ENCODE data around the gene TMEFF1. TPM values are rescaled to one million over a fixed set of nuclear protein-coding genes. Genes with fewer than 3 reads are reported as not detected.

The TMEFF1 gene
- under 1 TPM; 0.24 to 0.95 TPM for total RNA-seq

DNA sequence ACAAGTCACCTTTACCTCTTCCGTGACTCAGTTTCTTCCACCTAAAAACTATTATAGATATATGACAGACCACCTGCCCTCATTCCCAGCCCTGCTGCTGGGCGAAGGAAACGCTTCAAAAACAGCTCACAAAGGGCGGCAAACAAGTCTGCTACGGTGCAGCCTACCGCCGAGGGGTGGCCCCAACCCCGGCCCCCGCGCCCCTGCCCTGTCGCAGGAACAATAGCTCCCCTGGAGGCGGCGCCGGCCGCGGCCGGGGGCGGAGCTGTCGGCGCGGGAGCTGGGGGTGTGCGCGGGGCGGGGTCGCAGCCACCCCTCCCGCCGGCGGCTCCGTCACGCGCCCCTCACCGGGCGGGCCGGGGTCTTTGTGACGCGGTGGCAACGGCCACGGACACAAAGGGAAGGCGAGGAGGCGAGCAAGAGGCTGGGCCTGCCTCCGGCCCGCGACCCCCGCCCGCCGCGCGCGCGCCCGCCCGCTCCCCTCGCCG is at the start of gene TMEFF1:
Gene TMEFF1 (plus strand): TSS at position 362 of the 488 bp plus-strand sequence. CDS start 396 bp downstream, outside the sequence.
- DNase-seq, result peak; percentile 65
- peaks cover 1% of the 10 kb centered on the region for H3K36me3 Mint-ChIP-seq
- no peak within 1 kb of the TSS for H3K27ac Mint-ChIP-seq
- POLR2A ChIA-PET, result no interaction called here
- intact Hi-C loops (cut with micrococcal nuclease), result no loop called here
- H3K4me3 Mint-ChIP-seq, result peak within 1 kb of the TSS; percentile 58
- CTCF ChIA-PET, result interaction anchor here (1.0 to 1.1 kb wide), 3 partner anchors 33 to 129 kb away, joined by 3 to 4 read pairs (median 3); no protein-coding TSS in a partner anchor
- H3K4me1 Mint-ChIP-seq (ENCODE audit: low read depth), result peaks cover 3% of the 10 kb centered on the region
- peaks cover 19% of the 10 kb centered on the region for H3K27me3 Mint-ChIP-seq
- no peaks in the 10 kb centered on the region for H3K9me3 Mint-ChIP-seq

DNA sequence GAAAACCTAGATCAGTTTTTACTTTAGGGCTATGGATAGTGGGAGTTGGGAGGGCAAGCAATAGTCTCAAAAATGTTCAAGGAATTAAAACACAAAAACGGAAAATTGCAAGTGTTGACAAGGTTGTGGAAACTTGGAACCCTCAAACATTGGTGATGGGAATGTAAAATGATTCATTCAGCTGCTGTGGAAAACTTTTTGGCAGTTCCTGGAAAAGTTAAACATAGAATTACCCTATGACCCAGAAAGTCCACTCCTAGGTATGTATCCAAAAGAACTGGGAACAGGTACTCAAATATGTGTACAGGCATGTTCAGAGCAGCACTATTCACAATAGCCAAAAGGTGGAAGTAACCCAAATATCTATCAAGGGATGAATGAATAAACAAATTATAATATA is 47.2 kb upstream of the TMEFF1 start:
- H3K4me3 Mint-ChIP-seq, result peak overlapping the region; percentile 79
- H3K4me1 Mint-ChIP-seq (ENCODE audit: low read depth), result peaks cover 38% of the 10 kb centered on the region
- ChIA-PET CTCF (interaction anchor here (6.6 kb wide), 1 partner anchor 11 kb away, joined by 48 read pairs; no protein-coding TSS in a partner anchor), POLR2A (interaction anchor here (2.0 kb wide), 1 partner anchor 12 kb away, joined by 7 read pairs; no protein-coding TSS in a partner anchor)
- no peaks in the 10 kb centered on the region for H3K9me3 Mint-ChIP-seq
- H3K27me3 Mint-ChIP-seq, result peaks cover 3% of the 10 kb centered on the region
- DNase-seq, result no peak
- intact Hi-C loops (cut with micrococcal nuclease), result loop anchor here (1.0 to 10.0 kb wide), 4 partner anchors 14 to 969 kb away; partner anchors contain the start of genes MRPL50, NR4A3, TEX10 and ZNF189
- H3K36me3 Mint-ChIP-seq, result peaks cover 3% of the 10 kb centered on the region
- H3K27ac Mint-ChIP-seq, result no peak overlapping the region

GRCh38 chr9:100426189-100426529 is 46.8 kb upstream of the TMEFF1 start:
- Mint-ChIP-seq H3K9me3 (no peaks in the 10 kb centered on the region), H3K36me3 (peaks cover 3% of the 10 kb centered on the region), H3K27me3 (peaks cover 3% of the 10 kb centered on the region), H3K27ac (peak overlapping the region; percentile 82), H3K4me3 (peak overlapping the region; percentile 79), H3K4me1 (ENCODE audit: low read depth) (peaks cover 38% of the 10 kb centered on the region)
- ChIA-PET CTCF (interaction anchor here (0.7 to 6.6 kb wide), 2 partner anchors 11 to 73 kb away, joined by 3 to 48 read pairs; partner anchors contain the start of gene TEX10), POLR2A (interaction anchor here (0.9 to 2.0 kb wide), 2 partner anchors 12 to 15 kb away, joined by 3 to 7 read pairs; no protein-coding TSS in a partner anchor)
- intact Hi-C loops (cut with micrococcal nuclease), result loop anchor here (1.0 to 10.0 kb wide), 4 partner anchors 15 to 969 kb away; partner anchors contain the start of genes MRPL50, NR4A3, TEX10 and ZNF189
- DNase-seq, result no peak

DNA sequence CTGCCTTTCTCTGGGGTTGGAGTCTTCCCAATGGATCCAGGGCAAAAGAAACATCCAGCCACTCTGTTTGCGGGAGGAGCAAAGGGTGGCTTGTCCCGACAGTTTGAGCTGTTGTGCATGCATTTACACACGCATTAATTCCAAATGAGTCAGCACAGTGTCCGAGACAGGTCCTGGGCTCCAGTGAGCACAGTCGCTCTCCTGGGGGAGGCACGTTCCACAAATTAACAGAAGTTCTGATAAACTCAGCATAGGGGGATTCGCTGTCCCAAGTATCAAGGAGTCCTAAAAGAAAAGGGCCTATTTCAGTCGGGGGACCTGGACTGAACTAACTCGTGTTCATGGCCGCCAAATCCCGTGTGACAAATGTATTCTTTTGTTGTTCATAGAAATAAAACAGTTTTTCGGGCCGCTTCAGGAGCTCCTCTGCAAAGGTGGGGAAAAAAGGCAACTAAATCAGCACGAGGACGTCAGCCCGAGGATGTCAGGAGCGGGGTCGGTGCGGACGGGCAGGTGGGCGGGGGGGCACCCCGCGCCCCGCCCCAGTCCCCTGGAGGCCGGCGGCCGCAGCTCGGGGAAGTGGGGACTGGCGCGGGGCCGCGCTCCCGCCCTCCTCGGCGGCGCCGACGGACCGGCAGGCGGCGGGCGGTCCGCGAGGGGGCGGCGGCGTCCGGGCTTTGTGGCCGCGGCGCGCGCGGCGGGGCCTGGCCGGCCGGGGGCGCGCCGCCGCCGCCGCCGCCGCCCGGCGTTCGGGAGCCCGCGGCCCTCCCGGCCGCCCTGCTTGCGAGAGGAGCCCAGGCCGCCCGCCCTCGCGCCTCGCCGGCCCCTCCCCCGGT is 46.2 kb upstream of the TMEFF1 start, which contains the start of gene MSANTD3:
Gene MSANTD3 (plus strand): TSS at position 614 of the 836 bp plus-strand sequence. CDS start 14,796 bp downstream, outside the sequence.
- DNase-seq, result peak; percentile 67
- Mint-ChIP-seq H3K36me3 (peaks cover 3% of the 10 kb centered on the region), H3K27me3 (peaks cover 2% of the 10 kb centered on the region), H3K4me1 (ENCODE audit: low read depth) (peaks cover 40% of the 10 kb centered on the region), H3K4me3 (peak within 1 kb of the TSS; percentile 79), H3K9me3 (no peaks in the 10 kb centered on the region), H3K27ac (peak within 1 kb of the TSS; percentile 82)
- intact Hi-C loops (cut with micrococcal nuclease), result loop anchor here (1.0 to 10.0 kb wide), 4 partner anchors 15 to 968 kb away; partner anchors contain the start of genes MRPL50, NR4A3, TEX10 and ZNF189
- CTCF ChIA-PET, result interaction anchor here (0.7 to 6.6 kb wide), 2 partner anchors 10 to 74 kb away, joined by 3 to 48 read pairs; partner anchors contain the start of gene TEX10
- POLR2A ChIA-PET, result interaction anchor here (0.9 to 2.0 kb wide), 3 partner anchors 11 to 15 kb away, joined by 3 to 7 read pairs (median 4); no protein-coding TSS in a partner anchor

- intact Hi-C loops (cut with micrococcal nuclease), result loop anchor here (2.0 to 10.0 kb wide), 3 partner anchors 75 to 967 kb away; partner anchors contain the start of genes MRPL50, NR4A3, TEX10 and ZNF189
- no peaks in the 10 kb centered on the region for H3K9me3 Mint-ChIP-seq
- peaks cover 3% of the 10 kb centered on the region for H3K36me3 Mint-ChIP-seq
- ChIA-PET CTCF (interaction anchor here (6.6 kb wide), 1 partner anchor 9 kb away, joined by 48 read pairs; no protein-coding TSS in a partner anchor), POLR2A (interaction anchor here (0.6 to 2.0 kb wide), 3 partner anchors 10 to 70 kb away, joined by 3 to 7 read pairs (median 4); no protein-coding TSS in a partner anchor)
- H3K27me3 Mint-ChIP-seq, result no peaks in the 10 kb centered on the region
- H3K4me3 Mint-ChIP-seq, result peak overlapping the region; percentile 78
- peak overlapping the region; percentile 64 for H3K27ac Mint-ChIP-seq
- H3K4me1 Mint-ChIP-seq (ENCODE audit: low read depth), result peaks cover 40% of the 10 kb centered on the region
- DNase-seq, result peak; percentile 36
Measured at GRCh38 chr9:100427366-100428263, 45.3 kb upstream of the TMEFF1 start.

DNA sequence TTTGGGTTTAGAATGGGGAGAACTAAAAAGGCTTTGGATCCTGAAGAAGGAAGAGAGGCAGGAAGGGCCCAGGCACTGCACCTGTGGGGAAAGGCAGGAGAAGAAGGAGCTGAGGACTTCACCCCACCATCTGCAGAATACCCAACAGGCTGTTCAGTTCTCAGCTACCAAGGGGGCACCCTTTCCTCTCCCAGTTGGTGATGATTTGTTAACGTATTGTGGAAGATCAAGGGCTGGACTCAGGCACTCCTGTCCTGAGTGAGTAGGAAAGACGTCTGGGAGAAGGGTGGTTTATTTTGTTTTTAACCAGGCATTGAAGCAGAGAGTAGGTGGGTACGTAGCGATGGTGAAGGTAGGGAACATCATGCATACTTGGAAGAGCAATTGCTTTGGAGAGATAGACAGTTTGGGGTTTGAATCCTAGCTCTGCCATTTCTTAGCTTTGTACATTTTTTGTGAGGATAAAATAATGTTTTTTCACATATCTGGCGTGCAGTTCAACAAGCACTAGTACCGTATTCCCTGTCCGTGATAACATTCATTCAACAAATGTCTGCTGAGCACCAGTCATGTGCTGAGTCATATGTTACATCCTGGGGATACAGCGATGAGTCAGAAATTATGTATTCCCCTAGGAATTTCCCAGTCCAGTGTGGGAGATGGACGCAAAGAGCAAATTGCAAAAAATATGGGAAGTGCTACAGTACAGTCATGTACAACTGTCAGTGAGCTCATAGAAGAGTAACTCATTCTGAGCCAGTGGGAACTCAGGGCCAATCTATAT is 43.9 kb upstream of the TMEFF1 start:
- DNase-seq, result no peak
- H3K4me3 Mint-ChIP-seq, result no peak overlapping the region
- H3K27me3 Mint-ChIP-seq, result no peaks in the 10 kb centered on the region
- no peaks in the 10 kb centered on the region for H3K9me3 Mint-ChIP-seq
- peaks cover 3% of the 10 kb centered on the region for H3K36me3 Mint-ChIP-seq
- intact Hi-C loops (cut with micrococcal nuclease), result loop anchor here (10.0 kb wide), 2 partner anchors 604 to 966 kb away; partner anchors contain the start of genes MRPL50, NR4A3 and ZNF189
- peaks cover 40% of the 10 kb centered on the region for H3K4me1 Mint-ChIP-seq (ENCODE audit: low read depth)
- H3K27ac Mint-ChIP-seq, result no peak overlapping the region
- ChIA-PET CTCF (interaction anchor here (1.0 kb wide), 1 partner anchor 9 kb away, joined by 3 read pairs; no protein-coding TSS in a partner anchor), POLR2A (interaction anchor here (1.1 kb wide), 1 partner anchor 76 kb away, joined by 3 read pairs; the partner anchor contains the start of gene TEX10)

- Mint-ChIP-seq H3K27ac (no peak overlapping the region), H3K9me3 (no peaks in the 10 kb centered on the region), H3K4me3 (no peak overlapping the region), H3K27me3 (no peaks in the 10 kb centered on the region), H3K36me3 (peaks cover 3% of the 10 kb centered on the region), H3K4me1 (ENCODE audit: low read depth) (peaks cover 40% of the 10 kb centered on the region)
- ChIA-PET CTCF (no interaction called here), POLR2A (no interaction called here)
- DNase-seq, result no peak
- intact Hi-C loops (cut with micrococcal nuclease), result loop anchor here (10.0 kb wide), 1 partner anchor 1246 kb away; no protein-coding TSS in a partner anchor
Measured at GRCh38 chr9:100430286-100430940, 42.5 kb upstream of the TMEFF1 start.

DNA sequence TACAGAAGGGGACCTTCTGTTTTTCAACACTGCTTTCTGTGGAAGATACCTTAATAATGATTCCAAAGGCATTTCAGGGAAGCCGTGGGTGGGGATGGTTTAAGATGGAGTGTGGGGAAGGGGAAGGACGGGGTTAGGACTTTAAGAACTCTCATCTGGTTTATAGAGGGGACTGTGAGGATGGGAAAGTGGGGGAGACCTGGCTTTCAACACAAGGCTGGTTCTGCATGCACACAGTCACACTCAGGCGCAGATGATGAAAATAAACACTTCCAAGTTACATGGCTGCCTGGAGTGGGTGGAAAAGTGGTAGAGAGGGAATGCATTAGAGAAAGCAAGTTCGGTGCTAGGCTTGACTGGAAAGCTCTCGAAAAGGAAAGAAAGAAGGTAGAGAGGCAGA is 41.1 kb upstream of the TMEFF1 start:
- intact Hi-C loops (cut with micrococcal nuclease), result loop anchor here (10.0 kb wide), 1 partner anchor 1247 kb away; no protein-coding TSS in a partner anchor
- ChIA-PET CTCF (no interaction called here), POLR2A (interaction anchor here (0.7 kb wide), 1 partner anchor 260 kb away, joined by 3 read pairs; no protein-coding TSS in a partner anchor)
- Mint-ChIP-seq H3K27me3 (no peaks in the 10 kb centered on the region), H3K4me1 (ENCODE audit: low read depth) (peaks cover 27% of the 10 kb centered on the region), H3K27ac (no peak overlapping the region), H3K9me3 (no peaks in the 10 kb centered on the region), H3K4me3 (no peak overlapping the region), H3K36me3 (peaks cover 3% of the 10 kb centered on the region)
- no peak for DNase-seq

DNA sequence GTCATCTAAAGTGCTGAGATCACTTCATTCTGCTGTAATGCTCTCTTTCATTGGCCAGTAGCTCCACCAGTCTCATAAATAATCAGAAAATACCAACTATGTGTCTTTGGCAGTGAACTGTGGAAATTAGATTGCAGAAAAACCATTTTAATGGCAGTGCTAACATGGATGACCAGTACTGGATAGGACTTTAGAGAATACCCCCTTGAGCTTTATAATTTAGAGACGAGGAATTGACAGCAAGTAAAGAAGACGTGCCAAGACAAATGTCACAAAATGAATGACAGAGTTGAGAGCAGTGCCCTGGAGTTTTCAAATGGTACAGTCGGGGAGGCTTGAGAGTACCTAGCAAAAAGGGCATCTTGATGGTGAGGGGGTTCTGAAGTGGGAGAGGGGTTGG is 40.2 kb upstream of the TMEFF1 start:
- peaks cover 26% of the 10 kb centered on the region for H3K4me1 Mint-ChIP-seq (ENCODE audit: low read depth)
- H3K9me3 Mint-ChIP-seq, result no peaks in the 10 kb centered on the region
- no peaks in the 10 kb centered on the region for H3K27me3 Mint-ChIP-seq
- POLR2A ChIA-PET, result no interaction called here
- peaks cover 3% of the 10 kb centered on the region for H3K36me3 Mint-ChIP-seq
- CTCF ChIA-PET, result no interaction called here
- DNase-seq, result no peak
- no peak overlapping the region for H3K4me3 Mint-ChIP-seq
- no peak overlapping the region for H3K27ac Mint-ChIP-seq
- intact Hi-C loops (cut with micrococcal nuclease), result loop anchor here (10.0 kb wide), 1 partner anchor 1248 kb away; no protein-coding TSS in a partner anchor

- ChIA-PET POLR2A (no interaction called here), CTCF (interaction anchor here (0.6 to 4.4 kb wide), 12 partner anchors 9 to 1467 kb away, joined by 3 to 48 read pairs (median 6); partner anchors contain the start of genes MSANTD3 and TEX10)
- Mint-ChIP-seq H3K36me3 (no peaks in the 10 kb centered on the region), H3K4me1 (ENCODE audit: low read depth) (peaks cover 2% of the 10 kb centered on the region), H3K9me3 (no peaks in the 10 kb centered on the region), H3K27ac (no peak overlapping the region), H3K4me3 (no peak overlapping the region), H3K27me3 (no peaks in the 10 kb centered on the region)
- intact Hi-C loops (cut with micrococcal nuclease), result loop anchor here (5.0 to 10.0 kb wide), 3 partner anchors 161 to 1252 kb away; no protein-coding TSS in a partner anchor
- no peak for DNase-seq
Measured at GRCh38 chr9:100436571-100436970, 36.4 kb upstream of the TMEFF1 start.

Data from activated CD4-positive, alpha-beta memory T cell treated with anti-CD3 and anti-CD28 coated beads for 36 hours (primary cell).